Measurements from ENCODE around the gene KLHL13. TPM values are rescaled to one million over a fixed set of nuclear protein-coding genes. Genes with fewer than 3 reads are reported as not detected.

Gene KLHL13
- total RNA-seq, 2 donors from 2014 or later: 8.9 to 10.7 TPM

- no peaks in the 10 kb centered on the region for H3K27me3 ChIP-seq (replicated peaks; ENCODE audit: insufficient read depth)
- intact Hi-C loops (cut with DNase I): no loop called here
- no peaks in the 10 kb centered on the region for H3K36me3 ChIP-seq
- no peak for TF ChIP-seq POLR2AphosphoS5 (IDR thresholded peaks at IDR 0.05)
- no peaks in the 10 kb centered on the region for H3K9me3 ChIP-seq
- H3K27ac ChIP-seq: no peak overlapping the region
- no peak for DNase-seq (ENCODE audit: low spot score)
- 91% methylated on average over 2 of the region's 2 CpGs for WGBS
- H3K4me1 ChIP-seq (replicated peaks): no peaks in the 10 kb centered on the region
- H3K4me3 ChIP-seq: no peak overlapping the region
Measured at GRCh38 chrX:117851025-117851424, 265.6 kb downstream of the KLHL13 start.

Small RNA genes lying within 50 kb of the gene (small RNA-seq; reads per million reads assigned to genes)
- gene RF00019: 0 reads per million in 2 donors
- gene TUBB4BP3: 0 reads per million in 2 donors

Other genes starting within 250 kb of the KLHL13 start
- gene WDR44, start 229.3 kb upstream of the KLHL13 start, total RNA-seq: 10 to 100 TPM; 15.0 to 22.6 TPM

Measured in prostate gland (tissue), 2 donors.